Mesothelial cell of epicardium (in vitro differentiated cells): ENCODE measurements around the gene CEP72. TPM values are rescaled to one million over a fixed set of nuclear protein-coding genes. Genes with fewer than 3 reads are reported as not detected.

Experiments used
- DNase-seq, 2 experiments: peaks; one replicate each; pipeline ENCODE4 v3.0.0; 2021; ENCODE audit warnings: low spot score in 2 of 2; ENCODE audit not compliant: unreplicated experiment in 2 of 2
- H3K27ac Mint-ChIP-seq: 2 replicates; pipeline ENCODE4 v1.8.0; 2021; ENCODE audit warnings: mixed read lengths
- H3K27me3 Mint-ChIP-seq: 2 replicates; pipeline ENCODE4 v1.8.0; 2021; ENCODE audit warnings: low read depth, mixed read lengths
- H3K36me3 Mint-ChIP-seq: 2 replicates; pipeline ENCODE4 v1.8.0; 2021; ENCODE audit warnings: mixed read lengths
- H3K4me1 Mint-ChIP-seq: 2 replicates; pipeline ENCODE4 v1.8.0; 2021; ENCODE audit warnings: mixed read lengths
- H3K4me3 Mint-ChIP-seq: 2 replicates; pipeline ENCODE4 v1.8.0; 2021; ENCODE audit warnings: mild to moderate bottlenecking, moderate library complexity, mixed read lengths
- H3K9me3 Mint-ChIP-seq: 2 replicates; pipeline ENCODE4 v1.8.0; 2021; ENCODE audit warnings: mixed read lengths
- total RNA-seq: library from RNA; stranded (reverse); gene quantifications from 3 replicates; pipeline ENCODE4 v1.2.1, GENCODE V29; 2021
- TF ChIP-seq, protein P1 (sequence below): fragments of 200-600 bp; sonication (generic); IDR thresholded peaks from one replicate; pipeline ENCODE4 v1.5.0; 2021; ENCODE audit warnings: antibody characterized with exemption; ENCODE audit not compliant: unreplicated experiment

Gene CEP72
- total RNA-seq, 1 donor from 2014 or later = 20.3 TPM

GRCh38 chr5:670396-671270 lies 58.5 kb downstream of the CEP72 start:
- Mint-ChIP-seq H3K4me1 (peaks cover 9% of the 10 kb centered on the region), H3K27me3 (peaks cover 16% of the 10 kb centered on the region), H3K4me3 (no peak overlapping the region), H3K36me3 (peaks cover 8% of the 10 kb centered on the region), H3K27ac (no peak overlapping the region), H3K9me3 (no peaks in the 10 kb centered on the region)
- TF ChIP-seq, protein P1, sequence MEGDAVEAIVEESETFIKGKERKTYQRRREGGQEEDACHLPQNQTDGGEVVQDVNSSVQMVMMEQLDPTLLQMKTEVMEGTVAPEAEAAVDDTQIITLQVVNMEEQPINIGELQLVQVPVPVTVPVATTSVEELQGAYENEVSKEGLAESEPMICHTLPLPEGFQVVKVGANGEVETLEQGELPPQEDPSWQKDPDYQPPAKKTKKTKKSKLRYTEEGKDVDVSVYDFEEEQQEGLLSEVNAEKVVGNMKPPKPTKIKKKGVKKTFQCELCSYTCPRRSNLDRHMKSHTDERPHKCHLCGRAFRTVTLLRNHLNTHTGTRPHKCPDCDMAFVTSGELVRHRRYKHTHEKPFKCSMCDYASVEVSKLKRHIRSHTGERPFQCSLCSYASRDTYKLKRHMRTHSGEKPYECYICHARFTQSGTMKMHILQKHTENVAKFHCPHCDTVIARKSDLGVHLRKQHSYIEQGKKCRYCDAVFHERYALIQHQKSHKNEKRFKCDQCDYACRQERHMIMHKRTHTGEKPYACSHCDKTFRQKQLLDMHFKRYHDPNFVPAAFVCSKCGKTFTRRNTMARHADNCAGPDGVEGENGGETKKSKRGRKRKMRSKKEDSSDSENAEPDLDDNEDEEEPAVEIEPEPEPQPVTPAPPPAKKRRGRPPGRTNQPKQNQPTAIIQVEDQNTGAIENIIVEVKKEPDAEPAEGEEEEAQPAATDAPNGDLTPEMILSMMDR = no peak
- no peak for DNase-seq

- H3K4me3 Mint-ChIP-seq = no peak overlapping the region
- peak in 1 of 2 experiments; percentile 83 for DNase-seq
- peaks cover 26% of the 10 kb centered on the region for H3K27me3 Mint-ChIP-seq
- H3K36me3 Mint-ChIP-seq = peaks cover 8% of the 10 kb centered on the region
- TF ChIP-seq, protein P1 = peak; percentile 86
- H3K27ac Mint-ChIP-seq = no peak overlapping the region
- no peaks in the 10 kb centered on the region for H3K9me3 Mint-ChIP-seq
- H3K4me1 Mint-ChIP-seq = peaks cover 9% of the 10 kb centered on the region
Observed at GRCh38 chr5:671459-672328, 59.6 kb downstream of the CEP72 start.

DNA sequence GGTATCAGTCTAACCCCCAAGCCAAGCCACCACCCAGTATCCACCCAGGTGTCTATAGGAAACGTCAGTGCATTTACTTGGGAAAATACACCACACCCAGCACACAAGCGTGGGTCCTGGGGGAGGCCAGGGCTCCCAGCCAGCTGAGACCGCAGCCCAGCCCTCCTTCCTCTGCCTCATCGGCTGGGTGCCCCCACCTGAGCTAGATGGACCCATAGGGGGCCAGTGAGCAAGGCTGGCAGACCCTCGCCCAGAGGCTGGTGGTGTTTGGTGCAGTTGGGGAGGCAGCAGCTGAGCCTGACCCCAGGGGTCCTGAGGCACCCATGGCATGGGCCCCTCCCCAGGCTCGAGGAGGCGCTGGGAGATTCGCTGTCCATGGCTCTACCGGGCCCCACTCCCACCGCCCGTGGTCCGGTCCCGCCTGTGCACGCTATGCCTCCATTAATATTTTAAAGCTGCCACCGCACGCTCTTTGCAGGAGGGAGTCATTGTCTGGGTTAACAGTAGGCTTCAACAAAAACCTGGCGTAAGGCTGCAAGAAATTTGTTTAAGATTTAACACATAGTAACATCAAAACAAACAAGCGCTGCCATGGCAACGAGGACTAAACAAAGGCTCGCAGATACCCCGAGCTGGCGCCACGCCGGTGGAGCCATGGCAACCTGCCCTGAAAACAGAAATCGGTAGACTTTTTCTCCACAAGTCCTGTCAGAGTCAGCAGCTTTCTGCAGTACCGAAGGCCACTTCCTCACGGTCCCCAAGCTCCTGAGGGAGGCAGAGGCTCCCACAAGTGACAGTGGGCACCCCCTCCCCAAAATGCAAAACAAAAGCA lies 60.4 kb downstream of the CEP72 start:
- Mint-ChIP-seq H3K9me3 (no peaks in the 10 kb centered on the region), H3K4me3 (no peak overlapping the region), H3K27me3 (peaks cover 31% of the 10 kb centered on the region), H3K27ac (peak overlapping the region; percentile 93), H3K36me3 (peaks cover 1% of the 10 kb centered on the region), H3K4me1 (peaks cover 9% of the 10 kb centered on the region)
- TF ChIP-seq, protein P1 = no peak
- DNase-seq = peak; percentile 70 to 86

- Mint-ChIP-seq H3K36me3 (no peaks in the 10 kb centered on the region), H3K27me3 (peaks cover 33% of the 10 kb centered on the region), H3K4me3 (no peak overlapping the region), H3K27ac (peak overlapping the region; percentile 93), H3K4me1 (peaks cover 9% of the 10 kb centered on the region), H3K9me3 (no peaks in the 10 kb centered on the region)
- DNase-seq = no peak
- TF ChIP-seq, protein P1 = no peak
Observed at GRCh38 chr5:673161-673830, 61.2 kb downstream of the CEP72 start.
